HEK293 (cell line): ENCODE results near the gene ABHD17A.
A peak's percentile ranks its signal among the peaks of the same experiment; 100 is the strongest.

Experiments used
- CTCF ChIA-PET: fragments of 350-600 bp; formaldehyde crosslinking; extraction: SDS; loops from one replicate; lab custom pipeline; 2021; ENCODE audit warnings: antibody characterized with exemption; lab: Yijun Ruan, JAX
- POLR2A ChIA-PET: fragments of 300-600 bp; formaldehyde crosslinking; extraction: SDS; loops from one replicate; lab custom pipeline; 2020; ENCODE audit warnings: antibody characterized with exemption, inconsistent platforms; lab: Yijun Ruan, JAX
- H3K27ac ChIP-seq: fragments of 200-500 bp; sonication (Bioruptor generic); 2 replicates; pipeline ENCODE4 v1.5.1; 2014; ENCODE audit warnings: low read depth, low read length, control low read depth, inconsistent platforms; ENCODE audit errors: extremely low read depth
- H3K36me3 ChIP-seq, 2 experiments: fragments of 200-500 bp in 1 of 2; sonication (Bioruptor generic) in 1 of 2; 1 replicate in 1 of 2; 2 replicates in 1 of 2; pipeline ENCODE4 v1.5.1; 2014 to 2017; ENCODE audit warnings: inconsistent platforms in 2 of 2, low read length in 2 of 2; ENCODE audit not compliant: control insufficient read depth in 2 of 2, insufficient read depth in 1 of 2
- H3K4me1 ChIP-seq: fragments of 200-500 bp; sonication (Bioruptor generic); 2 replicates; pipeline ENCODE4 v1.5.1; 2014; ENCODE audit warnings: mild to moderate bottlenecking, low read length, inconsistent platforms; ENCODE audit not compliant: control insufficient read depth, insufficient read depth
- H3K4me3 ChIP-seq: 2 replicates; pipeline ENCODE4 v1.5.1; 2011; ENCODE audit warnings: low read depth, mild to moderate bottlenecking, control low read depth, low read length, moderate library complexity
- H3K9me3 ChIP-seq: fragments of 200-500 bp; sonication (Bioruptor generic); 2 replicates; pipeline ENCODE4 v1.5.1; 2014; ENCODE audit warnings: low read depth, low read length, inconsistent platforms; ENCODE audit not compliant: control insufficient read depth, insufficient read depth
- GLIS1 ChIP-seq: fragments of 450-650 bp; formaldehyde crosslinking; IDR thresholded peaks from 2 replicates; pipeline ENCODE4 v1.5.1; 2016; ENCODE audit warnings: missing biosample characterization, missing genetic modification characterization
- GLIS2 ChIP-seq: fragments of 450-650 bp; formaldehyde crosslinking; IDR thresholded peaks from 2 replicates; pipeline ENCODE4 v1.5.1; 2016; ENCODE audit warnings: missing biosample characterization, missing genetic modification characterization
- TCF7L2 ChIP-seq: IDR thresholded peaks from 2 replicates; pipeline ENCODE4 v1.6.1; 2011; ENCODE audit warnings: low read depth, mild to moderate bottlenecking, inconsistent platforms, low read length, moderate library complexity, borderline replicate concordance
- YY1 ChIP-seq: fragments of 450-650 bp; formaldehyde crosslinking; IDR thresholded peaks from 2 replicates; pipeline ENCODE4 v1.5.1; 2018; ENCODE audit warnings: missing biosample characterization, missing genetic modification characterization
- ZBTB7A ChIP-seq: fragments of 450-650 bp; formaldehyde crosslinking; IDR thresholded peaks from 2 replicates; pipeline ENCODE4 v1.5.1; 2016; ENCODE audit warnings: low read depth, missing biosample characterization, missing genetic modification characterization
- ZNF121 ChIP-seq: fragments of 450-650 bp; formaldehyde crosslinking; IDR thresholded peaks from 2 replicates; pipeline ENCODE4 v1.5.1; 2016; ENCODE audit warnings: missing biosample characterization, missing genetic modification characterization
- ZNF140 ChIP-seq: fragments of 450-650 bp; formaldehyde crosslinking; IDR thresholded peaks from 2 replicates; pipeline ENCODE4 v1.5.1; 2016; ENCODE audit warnings: missing biosample characterization, missing genetic modification characterization
- ZNF169 ChIP-seq: fragments of 450-650 bp; formaldehyde crosslinking; IDR thresholded peaks from 2 replicates; pipeline ENCODE4 v1.5.1; 2016; ENCODE audit warnings: missing biosample characterization, missing genetic modification characterization
- ZNF223 ChIP-seq: fragments of 450-650 bp; formaldehyde crosslinking; IDR thresholded peaks from 2 replicates; pipeline ENCODE4 v1.5.1; 2016; ENCODE audit warnings: missing biosample characterization, missing genetic modification characterization
- ZNF510 ChIP-seq: fragments of 450-650 bp; formaldehyde crosslinking; IDR thresholded peaks from 2 replicates; pipeline ENCODE4 v1.5.1; 2018; ENCODE audit warnings: mild to moderate bottlenecking, missing genetic modification characterization, missing biosample characterization; ENCODE audit not compliant: insufficient replicate concordance
- ZNF610 ChIP-seq: fragments of 450-650 bp; formaldehyde crosslinking; IDR thresholded peaks from 2 replicates; pipeline ENCODE4 v1.5.1; 2016; ENCODE audit warnings: missing biosample characterization, missing genetic modification characterization, borderline replicate concordance
- ZNF692 ChIP-seq: fragments of 450-650 bp; formaldehyde crosslinking; IDR thresholded peaks from 2 replicates; pipeline ENCODE4 v1.5.1; 2016; ENCODE audit warnings: missing biosample characterization, missing genetic modification characterization
- ZXDB ChIP-seq: fragments of 450-650 bp; formaldehyde crosslinking; IDR thresholded peaks from 2 replicates; pipeline ENCODE4 v1.5.1; 2016; ENCODE audit warnings: missing biosample characterization, missing genetic modification characterization
- TF ChIP-seq, protein P1 (sequence below): fragments of 450-650 bp; formaldehyde crosslinking; IDR thresholded peaks from 2 replicates; pipeline ENCODE4 v1.5.1; 2016; ENCODE audit warnings: missing biosample characterization, missing genetic modification characterization
- TF ChIP-seq, protein P2 (sequence below): fragments of 450-650 bp; formaldehyde crosslinking; IDR thresholded peaks from 2 replicates; pipeline ENCODE4 v1.5.1; 2016; ENCODE audit warnings: missing biosample characterization, missing genetic modification characterization

Gene ABHD17A

GRCh38 chr19:1827566-1828278 lies 57.6 kb downstream of the ABHD17A start:
- H3K36me3 ChIP-seq, result peaks cover 12 to 54% of the 10 kb centered on the region in 2 experiments; a peak in 2 of 3 replicates
- ChIA-PET CTCF (interaction anchor here (0.7 to 5.0 kb wide), 7 partner anchors 10 to 281 kb away, joined by 5 to 53 read pairs (median 21); no protein-coding TSS in a partner anchor), POLR2A (interaction anchor here (0.6 to 0.7 kb wide), 2 partner anchors 10 to 286 kb away, joined by 3 read pairs; no protein-coding TSS in a partner anchor)
- H3K4me1 ChIP-seq, result no peaks in the 10 kb centered on the region
- H3K9me3 ChIP-seq, result no peaks in the 10 kb centered on the region
- no peak overlapping the region for H3K27ac ChIP-seq
- TF ChIP-seq, protein P1, sequence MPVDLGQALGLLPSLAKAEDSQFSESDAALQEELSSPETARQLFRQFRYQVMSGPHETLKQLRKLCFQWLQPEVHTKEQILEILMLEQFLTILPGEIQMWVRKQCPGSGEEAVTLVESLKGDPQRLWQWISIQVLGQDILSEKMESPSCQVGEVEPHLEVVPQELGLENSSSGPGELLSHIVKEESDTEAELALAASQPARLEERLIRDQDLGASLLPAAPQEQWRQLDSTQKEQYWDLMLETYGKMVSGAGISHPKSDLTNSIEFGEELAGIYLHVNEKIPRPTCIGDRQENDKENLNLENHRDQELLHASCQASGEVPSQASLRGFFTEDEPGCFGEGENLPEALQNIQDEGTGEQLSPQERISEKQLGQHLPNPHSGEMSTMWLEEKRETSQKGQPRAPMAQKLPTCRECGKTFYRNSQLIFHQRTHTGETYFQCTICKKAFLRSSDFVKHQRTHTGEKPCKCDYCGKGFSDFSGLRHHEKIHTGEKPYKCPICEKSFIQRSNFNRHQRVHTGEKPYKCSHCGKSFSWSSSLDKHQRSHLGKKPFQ (tag by site-specific recombination), result no peak
- TF ChIP-seq GLIS1 (tag by site-specific recombination) (0 out of 2 replicates have a peak, but pooled peaks have one; percentile 17), ZBTB7A (tag by site-specific recombination) (no peak), ZNF140 (no peak), ZNF223 (tag by site-specific recombination) (no peak), TCF7L2 (no peak), YY1 (tag by site-specific recombination) (no peak), ZNF692 (tag by site-specific recombination) (no peak), ZNF169 (tag by site-specific recombination) (no peak), ZNF510 (tag by site-specific recombination) (no peak), GLIS2 (tag by site-specific recombination) (peak; percentile 26; the same call in 1 of the 2 replicates), ZNF121 (tag by site-specific recombination) (no peak), ZNF610 (tag by site-specific recombination) (no peak), ZXDB (tag by site-specific recombination) (no peak)
- TF ChIP-seq, protein P2, sequence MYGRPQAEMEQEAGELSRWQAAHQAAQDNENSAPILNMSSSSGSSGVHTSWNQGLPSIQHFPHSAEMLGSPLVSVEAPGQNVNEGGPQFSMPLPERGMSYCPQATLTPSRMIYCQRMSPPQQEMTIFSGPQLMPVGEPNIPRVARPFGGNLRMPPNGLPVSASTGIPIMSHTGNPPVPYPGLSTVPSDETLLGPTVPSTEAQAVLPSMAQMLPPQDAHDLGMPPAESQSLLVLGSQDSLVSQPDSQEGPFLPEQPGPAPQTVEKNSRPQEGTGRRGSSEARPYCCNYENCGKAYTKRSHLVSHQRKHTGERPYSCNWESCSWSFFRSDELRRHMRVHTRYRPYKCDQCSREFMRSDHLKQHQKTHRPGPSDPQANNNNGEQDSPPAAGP, result no peak
- no peak overlapping the region for H3K4me3 ChIP-seq
